Measurements from ENCODE around the gene DNAI1. TPM values are rescaled to one million over a fixed set of nuclear protein-coding genes. Genes with fewer than 3 reads are reported as not detected.

Gene DNAI1
- total RNA-seq, 2 experiments from 2014 or later: not detected

DNA sequence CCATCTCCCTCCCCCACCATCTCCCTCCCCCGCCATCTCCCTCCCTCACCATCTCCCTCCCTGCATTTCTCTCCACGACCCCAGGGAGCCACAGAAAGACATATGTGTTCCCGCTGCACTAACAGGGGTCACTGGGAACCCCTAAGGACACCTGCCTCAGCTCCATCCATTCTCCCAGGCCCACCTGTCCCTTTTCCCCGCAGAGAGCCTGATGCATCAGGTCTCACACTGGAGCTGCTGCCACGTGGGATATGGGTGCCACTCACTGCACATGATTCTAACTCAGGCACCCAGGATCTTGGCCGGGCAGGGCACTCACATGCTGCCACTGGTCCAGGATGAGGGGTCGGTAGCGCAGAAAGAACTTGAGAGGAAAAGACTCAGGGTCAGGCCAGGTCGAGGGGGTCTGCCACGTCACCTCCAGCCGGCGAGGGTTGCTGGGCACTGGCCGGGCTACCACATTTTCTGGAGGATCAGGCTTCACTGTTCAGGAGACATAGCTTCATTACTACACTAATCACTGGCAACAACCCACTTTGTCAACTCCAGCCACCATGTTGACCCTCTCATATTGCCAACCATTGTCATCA lies 97.4 kb downstream of the DNAI1 start:
- Mint-ChIP-seq H3K27me3 (peaks cover 10% of the 10 kb centered on the region), H3K4me1 (no peaks in the 10 kb centered on the region), H3K4me3 (no peak overlapping the region), H3K27ac (no peak overlapping the region), H3K9me3 (ENCODE audit: low read depth) (no peaks in the 10 kb centered on the region), H3K36me3 (no peaks in the 10 kb centered on the region)
- CTCF ChIA-PET: no interaction called here
- no peak for ATAC-seq
- no peak for DNase-seq

DNA sequence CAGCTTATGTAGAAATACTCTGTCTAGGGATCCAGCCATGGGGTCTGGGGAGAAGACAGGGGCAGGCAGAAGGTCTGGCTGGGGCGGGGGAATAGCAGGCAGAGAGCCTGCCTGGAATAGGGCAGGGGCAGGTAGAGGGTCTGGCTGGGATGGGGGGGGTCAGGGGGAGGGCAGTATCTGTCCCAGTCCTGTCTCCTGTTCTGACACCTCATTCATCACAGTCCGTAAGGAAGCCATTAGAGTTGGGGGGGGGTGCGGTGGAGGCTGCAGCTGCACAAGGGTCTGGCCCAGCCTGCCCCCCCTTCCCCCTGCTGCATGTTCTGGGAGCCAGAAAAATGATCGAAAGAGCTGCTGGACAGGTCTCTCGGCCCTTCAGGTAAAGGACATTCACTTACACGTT lies 98.3 kb downstream of the DNAI1 start:
- Mint-ChIP-seq H3K36me3 (no peaks in the 10 kb centered on the region), H3K27me3 (peaks cover 14% of the 10 kb centered on the region), H3K4me3 (no peak overlapping the region), H3K9me3 (ENCODE audit: low read depth) (no peaks in the 10 kb centered on the region), H3K27ac (no peak overlapping the region), H3K4me1 (no peaks in the 10 kb centered on the region)
- DNase-seq: no peak
- ATAC-seq: no peak
- CTCF ChIA-PET: no interaction called here

DNA sequence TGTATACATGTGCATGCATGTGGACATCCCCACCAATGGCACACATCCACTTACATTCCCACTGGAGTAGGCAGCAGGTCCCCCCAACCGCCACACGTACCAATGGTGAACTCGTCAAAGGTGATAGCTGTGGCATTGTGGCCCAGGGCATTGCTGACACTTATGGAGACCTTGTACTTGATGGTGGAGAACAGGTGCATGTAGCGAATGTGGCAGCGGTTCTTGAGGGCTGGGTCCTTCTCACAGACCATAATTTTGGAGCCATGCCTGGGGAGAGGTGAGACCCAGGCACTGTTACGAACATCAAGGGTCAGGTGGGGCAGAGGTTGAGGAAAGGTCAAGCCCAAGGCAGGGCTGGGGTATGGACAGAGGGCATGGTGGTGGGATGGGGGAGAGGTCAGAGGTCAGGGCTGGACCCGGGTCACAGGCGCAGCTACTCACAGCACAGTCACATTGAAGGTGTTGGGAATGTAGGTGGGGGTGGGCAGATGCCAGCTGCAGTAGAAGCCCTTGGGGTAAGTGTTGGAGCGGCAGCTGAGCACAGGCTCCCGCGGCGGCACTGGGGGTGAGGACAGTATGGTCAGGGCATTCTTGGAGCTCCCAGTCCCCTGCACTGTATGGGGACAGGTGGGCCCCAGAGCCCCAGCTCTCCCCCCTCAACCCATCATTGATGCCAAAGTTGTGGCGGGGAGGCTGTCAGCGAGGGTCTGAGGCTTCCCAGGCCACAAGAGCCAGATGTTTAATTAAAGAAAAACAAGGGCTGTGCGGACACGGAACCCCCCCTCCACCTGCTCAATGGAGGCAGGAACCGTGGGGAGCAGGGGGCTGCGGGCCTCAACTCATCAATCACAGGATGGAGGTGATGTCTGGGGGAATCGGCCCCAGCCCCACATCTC lies 99.1 kb downstream of the DNAI1 start:
- Mint-ChIP-seq H3K9me3 (ENCODE audit: low read depth) (no peaks in the 10 kb centered on the region), H3K27ac (no peak overlapping the region), H3K4me1 (no peaks in the 10 kb centered on the region), H3K36me3 (no peaks in the 10 kb centered on the region), H3K4me3 (no peak overlapping the region), H3K27me3 (peaks cover 14% of the 10 kb centered on the region)
- CTCF ChIA-PET: interaction anchor here (1.1 kb wide), 1 partner anchor 56 kb away, joined by 3 read pairs; no protein-coding TSS in a partner anchor
- DNase-seq (no peak), ATAC-seq (no peak)

DNA sequence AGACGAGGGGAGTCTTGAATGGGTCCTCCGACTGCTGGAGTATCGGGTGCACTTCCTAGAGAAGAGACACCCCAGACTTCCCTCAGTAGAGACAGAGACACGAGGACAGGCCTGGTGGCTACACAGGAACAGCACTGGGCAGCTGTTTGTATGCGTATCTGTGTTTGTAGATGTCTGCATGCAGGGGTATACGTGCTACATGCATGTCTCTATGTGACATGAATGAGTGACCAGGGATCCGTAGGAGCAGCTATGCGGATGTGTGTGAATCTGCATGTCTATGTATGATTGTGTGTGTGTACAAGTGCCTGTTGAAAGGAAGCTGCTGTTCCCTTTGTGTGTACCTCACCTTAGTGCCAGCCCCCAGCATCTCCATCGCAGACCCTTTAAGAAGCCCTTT lies 99.8 kb downstream of the DNAI1 start:
- H3K9me3 Mint-ChIP-seq (ENCODE audit: low read depth): no peaks in the 10 kb centered on the region
- no peaks in the 10 kb centered on the region for H3K4me1 Mint-ChIP-seq
- no peak for ATAC-seq
- H3K27me3 Mint-ChIP-seq: peaks cover 14% of the 10 kb centered on the region
- DNase-seq: no peak
- no peak overlapping the region for H3K4me3 Mint-ChIP-seq
- CTCF ChIA-PET: interaction anchor here (1.1 kb wide), 1 partner anchor 55 kb away, joined by 3 read pairs; no protein-coding TSS in a partner anchor
- no peaks in the 10 kb centered on the region for H3K36me3 Mint-ChIP-seq
- H3K27ac Mint-ChIP-seq: no peak overlapping the region

DNA sequence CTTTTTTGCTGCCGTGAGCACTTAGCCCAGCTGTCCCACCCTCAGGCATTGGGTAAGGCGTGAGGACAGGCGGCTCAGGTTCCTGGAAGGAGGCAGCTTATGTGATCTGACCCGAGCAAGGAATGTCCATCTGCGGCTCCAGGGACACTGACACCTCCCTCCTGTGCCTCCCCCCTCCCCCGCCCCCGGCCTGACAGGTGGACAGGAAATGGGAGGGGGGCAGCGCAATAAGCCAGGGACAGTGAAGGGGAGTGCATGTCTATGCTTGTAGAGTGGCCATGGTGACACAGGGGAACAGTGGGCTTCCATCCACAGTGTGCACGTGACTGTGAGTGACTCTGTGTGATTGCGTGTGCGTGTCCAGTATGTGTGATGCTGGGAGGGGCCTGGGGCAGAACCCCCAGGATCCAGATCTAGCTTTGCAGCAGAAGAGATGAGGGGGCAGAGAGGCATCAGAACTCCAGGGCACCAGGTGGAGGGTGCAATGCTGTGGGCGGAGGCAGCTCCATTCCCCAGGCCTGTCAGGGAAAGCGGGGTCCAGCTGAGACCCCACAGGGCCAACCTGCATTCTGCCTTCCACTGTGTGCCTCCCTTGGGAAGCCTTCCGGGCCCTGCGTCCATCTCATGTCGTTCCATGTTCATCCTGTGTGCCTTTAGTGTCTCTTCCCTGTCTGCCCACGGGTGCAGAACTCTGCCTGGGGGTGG lies 100.5 kb downstream of the DNAI1 start:
- Mint-ChIP-seq H3K27ac (no peak overlapping the region), H3K4me1 (no peaks in the 10 kb centered on the region), H3K36me3 (no peaks in the 10 kb centered on the region), H3K9me3 (ENCODE audit: low read depth) (no peaks in the 10 kb centered on the region), H3K27me3 (peaks cover 17% of the 10 kb centered on the region), H3K4me3 (no peak overlapping the region)
- CTCF ChIA-PET: interaction anchor here (1.1 kb wide), 1 partner anchor 54 kb away, joined by 3 read pairs; no protein-coding TSS in a partner anchor
- DNase-seq (no peak), ATAC-seq (no peak)

DNA sequence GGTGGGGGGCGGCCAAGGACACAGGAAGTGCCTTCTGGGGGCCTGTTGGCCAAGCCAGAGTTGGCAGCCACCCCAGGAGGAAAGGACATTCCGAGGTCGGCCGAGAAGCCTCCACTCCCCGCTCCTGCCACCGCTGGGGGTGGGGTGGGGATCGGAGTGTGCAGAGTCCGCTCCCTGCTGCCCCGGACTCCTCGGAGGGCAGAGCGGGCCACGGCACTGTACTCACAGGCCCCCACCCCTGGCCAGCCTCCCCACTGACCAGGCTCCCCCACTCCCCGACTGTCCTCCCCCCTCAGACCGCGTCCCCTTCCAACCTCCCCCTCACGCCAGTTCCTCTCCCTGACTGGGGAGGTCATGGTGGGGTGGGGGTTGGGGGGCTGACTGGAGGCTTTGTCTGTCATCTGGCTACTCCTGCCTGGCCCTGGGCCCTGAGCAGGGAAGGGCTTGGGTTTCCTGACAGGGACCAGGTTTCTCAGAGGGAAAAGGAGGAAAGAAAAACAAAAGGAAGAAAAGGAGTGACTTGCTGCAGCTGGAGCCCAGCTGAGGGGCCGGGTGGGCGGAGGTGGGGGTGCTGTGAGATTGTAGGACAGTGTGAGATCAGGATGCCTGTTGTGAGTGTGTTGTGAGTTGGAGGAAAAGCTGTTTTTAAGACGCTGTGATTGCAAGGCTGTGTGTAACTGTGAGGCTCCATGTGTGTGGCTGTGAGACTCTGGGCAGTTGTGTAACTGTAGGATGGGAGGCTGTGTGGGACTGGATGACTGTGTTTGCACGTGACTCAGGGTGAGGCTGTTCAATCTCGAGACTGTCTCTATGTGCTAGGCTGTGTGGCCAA lies 101.2 kb downstream of the DNAI1 start:
- peaks cover 17% of the 10 kb centered on the region for H3K27me3 Mint-ChIP-seq

DNA sequence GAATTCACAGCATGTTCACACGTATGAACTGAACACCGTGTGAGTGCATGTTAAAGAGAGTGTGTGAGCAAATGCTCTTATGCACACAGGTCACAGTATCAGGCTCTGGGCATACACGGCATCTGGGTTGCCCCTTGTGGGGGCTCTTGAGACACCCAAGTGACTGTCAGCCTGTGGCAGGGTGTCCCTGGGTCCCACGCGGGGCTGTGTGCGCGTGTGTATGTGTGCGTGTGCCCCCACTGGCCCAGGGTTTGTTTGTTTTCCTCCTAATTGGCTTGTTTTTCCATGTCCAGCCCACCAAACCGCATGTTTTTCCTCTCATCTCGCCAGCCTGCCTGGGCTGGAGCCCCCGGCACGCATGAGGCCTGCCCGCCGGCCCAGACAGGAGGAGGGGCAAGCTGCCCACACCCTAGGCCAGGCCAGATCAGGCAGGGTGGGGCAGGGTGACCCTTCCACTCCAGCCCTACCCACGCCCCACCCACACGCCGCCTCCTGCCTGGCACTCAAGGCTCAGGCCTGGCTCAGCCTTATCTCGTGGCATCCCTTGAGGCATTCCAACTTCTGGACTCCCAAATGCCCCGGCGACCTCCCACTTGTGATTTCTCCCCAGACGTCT lies 102.1 kb downstream of the DNAI1 start:
- Mint-ChIP-seq H3K4me3 (no peak overlapping the region), H3K4me1 (no peaks in the 10 kb centered on the region), H3K27me3 (peaks cover 17% of the 10 kb centered on the region), H3K36me3 (no peaks in the 10 kb centered on the region), H3K9me3 (ENCODE audit: low read depth) (no peaks in the 10 kb centered on the region), H3K27ac (no peak overlapping the region)
- ATAC-seq (no peak), DNase-seq (no peak)
- CTCF ChIA-PET: no interaction called here

More for the DNA sequence above, 101.2 kb downstream of the DNAI1 start:
- DNase-seq (no peak), ATAC-seq (no peak)
- no peak overlapping the region for H3K27ac Mint-ChIP-seq
- CTCF ChIA-PET: no interaction called here
- H3K36me3 Mint-ChIP-seq: no peaks in the 10 kb centered on the region
- no peaks in the 10 kb centered on the region for H3K9me3 Mint-ChIP-seq (ENCODE audit: low read depth)
- H3K4me1 Mint-ChIP-seq: no peaks in the 10 kb centered on the region
- no peak overlapping the region for H3K4me3 Mint-ChIP-seq

DNA sequence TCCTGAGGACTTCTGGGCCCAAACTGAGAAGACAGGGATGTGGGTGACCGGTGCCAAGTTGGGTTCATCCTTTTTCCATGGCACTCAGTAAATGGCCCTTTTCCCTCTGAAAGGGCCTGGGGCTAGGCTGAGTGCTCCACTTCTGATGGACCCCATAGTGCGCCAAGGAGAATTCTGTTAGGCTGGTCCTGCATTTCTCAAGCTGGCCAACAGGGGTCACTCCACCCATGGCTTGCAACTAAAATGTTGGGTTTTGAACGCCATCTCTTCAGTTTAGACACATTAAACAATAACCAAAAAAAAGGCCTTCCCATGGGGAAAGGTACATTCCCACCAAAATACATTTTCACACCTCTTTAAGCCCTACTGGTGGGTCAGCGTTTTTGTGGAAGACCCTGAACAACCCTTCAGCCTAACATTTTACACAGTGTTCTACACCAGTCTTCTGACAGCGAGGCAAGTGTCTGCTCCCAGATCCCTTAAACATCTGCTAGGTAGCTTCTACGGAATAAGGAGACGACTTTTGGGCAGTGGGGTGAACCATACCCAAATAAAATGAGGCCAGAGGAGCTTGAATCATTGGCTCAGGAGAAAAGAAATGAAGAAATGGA lies 103.6 kb downstream of the DNAI1 start:
- no peak for DNase-seq
- Mint-ChIP-seq H3K4me1 (no peaks in the 10 kb centered on the region), H3K9me3 (ENCODE audit: low read depth) (no peaks in the 10 kb centered on the region), H3K4me3 (no peak overlapping the region), H3K36me3 (no peaks in the 10 kb centered on the region), H3K27ac (no peak overlapping the region), H3K27me3 (peaks cover 19% of the 10 kb centered on the region)
- CTCF ChIA-PET: interaction anchor here (0.8 to 1.4 kb wide), 8 partner anchors 14 to 72 kb away, joined by 3 to 4 read pairs (median 3); partner anchors contain the start of genes ARID3C and RPP25L
- ATAC-seq: no peak

DNA sequence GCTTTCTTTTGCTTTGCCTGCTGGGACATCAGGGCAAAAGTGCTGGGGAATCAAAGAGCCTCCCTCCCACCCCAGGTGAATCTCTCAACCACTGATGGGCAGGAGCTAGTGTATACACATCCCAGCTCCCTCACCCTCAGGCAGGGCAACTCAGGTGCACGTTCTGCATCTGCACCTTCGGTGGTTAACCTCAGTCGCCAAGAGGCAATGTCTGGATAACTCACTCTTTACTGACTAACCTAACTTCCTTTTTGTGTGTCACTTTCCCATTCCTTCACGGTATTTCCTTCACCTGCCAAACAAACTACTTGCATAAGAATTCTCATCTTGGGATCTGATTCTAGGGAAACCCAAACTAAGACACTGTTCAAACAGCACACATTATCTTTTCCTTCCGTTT lies 104.7 kb downstream of the DNAI1 start:
- no peaks in the 10 kb centered on the region for H3K4me1 Mint-ChIP-seq
- peaks cover 23% of the 10 kb centered on the region for H3K27me3 Mint-ChIP-seq
- DNase-seq (no peak), ATAC-seq (no peak)
- no peak overlapping the region for H3K27ac Mint-ChIP-seq
- H3K4me3 Mint-ChIP-seq: no peak overlapping the region
- CTCF ChIA-PET: interaction anchor here (1.1 to 1.4 kb wide), 3 partner anchors 30 to 49 kb away, joined by 4 read pairs; partner anchors contain the start of gene RPP25L
- H3K9me3 Mint-ChIP-seq (ENCODE audit: low read depth): no peaks in the 10 kb centered on the region
- H3K36me3 Mint-ChIP-seq: no peaks in the 10 kb centered on the region

DNA sequence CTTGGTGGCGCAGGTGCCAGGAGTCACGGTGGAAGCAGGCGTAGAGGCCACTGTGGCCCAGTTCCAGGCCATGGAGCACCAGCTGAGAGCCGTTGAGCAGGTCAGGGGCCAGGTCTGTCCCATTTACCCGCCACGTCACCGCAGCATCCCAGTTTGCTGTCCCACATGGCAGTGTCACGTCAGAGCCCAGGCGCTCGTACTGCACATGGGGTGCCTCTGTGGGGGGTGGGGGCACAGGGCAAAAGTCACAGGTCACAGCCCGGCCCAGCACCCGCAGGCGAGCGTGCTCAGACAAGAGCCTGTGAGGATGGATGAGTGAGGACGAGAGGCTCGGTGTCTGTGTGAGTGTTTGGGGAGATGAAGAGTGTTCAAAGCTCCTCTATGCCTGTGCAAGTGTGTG lies 106.0 kb downstream of the DNAI1 start:
- Mint-ChIP-seq H3K4me3 (no peak overlapping the region), H3K27me3 (peaks cover 22% of the 10 kb centered on the region), H3K36me3 (no peaks in the 10 kb centered on the region), H3K4me1 (no peaks in the 10 kb centered on the region), H3K9me3 (ENCODE audit: low read depth) (no peaks in the 10 kb centered on the region), H3K27ac (no peak overlapping the region)
- CTCF ChIA-PET: no interaction called here
- peak; percentile 12 for ATAC-seq
- DNase-seq: no peak

DNA sequence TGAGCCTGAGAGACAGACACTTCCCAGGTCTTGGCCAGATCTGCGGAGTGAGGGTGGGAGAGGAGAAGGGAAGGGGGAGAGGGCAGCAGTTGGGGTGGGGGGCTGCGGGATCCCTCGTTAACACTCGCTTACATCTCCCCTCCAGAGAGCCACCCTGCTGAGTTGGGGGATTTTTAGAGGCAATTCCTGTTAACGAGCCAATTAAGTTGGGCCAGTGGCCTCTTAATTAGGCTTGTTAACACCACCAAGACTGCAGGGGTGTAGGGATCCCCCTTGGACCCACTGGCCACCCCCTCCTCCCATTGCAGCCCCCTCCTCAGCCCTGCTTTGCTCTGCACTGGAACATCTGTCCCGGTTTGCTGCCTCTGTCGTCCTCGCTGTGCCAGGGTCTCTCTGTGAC lies 107.3 kb downstream of the DNAI1 start:
- DNase-seq (no peak), ATAC-seq (no peak)
- Mint-ChIP-seq H3K27me3 (peaks cover 18% of the 10 kb centered on the region), H3K27ac (no peak overlapping the region), H3K4me3 (no peak overlapping the region), H3K36me3 (no peaks in the 10 kb centered on the region), H3K9me3 (ENCODE audit: low read depth) (no peaks in the 10 kb centered on the region), H3K4me1 (no peaks in the 10 kb centered on the region)
- CTCF ChIA-PET: no interaction called here

DNA sequence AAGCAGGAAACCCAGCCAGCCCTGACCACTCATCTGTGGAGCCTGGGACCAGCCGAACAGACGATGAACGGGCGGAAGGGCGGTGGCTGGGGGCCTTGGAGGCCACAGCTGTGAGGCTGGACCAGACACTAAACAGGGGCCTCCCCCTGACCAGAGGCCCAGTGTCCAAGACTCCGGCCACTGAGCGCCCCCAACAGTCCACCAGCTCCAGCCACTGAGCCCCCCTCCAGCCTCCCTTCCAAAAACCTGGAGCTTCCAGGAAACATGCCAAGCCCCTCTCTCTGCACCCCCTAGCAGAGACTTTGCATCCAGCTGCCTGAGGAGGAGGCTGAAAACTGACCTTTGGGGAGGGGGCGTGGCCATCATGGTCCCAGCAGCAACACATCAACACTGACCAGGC lies 107.7 kb downstream of the DNAI1 start:
- Mint-ChIP-seq H3K36me3 (no peaks in the 10 kb centered on the region), H3K9me3 (ENCODE audit: low read depth) (no peaks in the 10 kb centered on the region), H3K4me1 (no peaks in the 10 kb centered on the region), H3K27me3 (peaks cover 15% of the 10 kb centered on the region), H3K27ac (no peak overlapping the region), H3K4me3 (no peak overlapping the region)
- DNase-seq (no peak), ATAC-seq (no peak)
- CTCF ChIA-PET: no interaction called here
